ENCODE results near the gene PPP1R9B.

The PPP1R9B gene

GRCh38 chr17:50087912-50088405 is 62.5 kb downstream of the PPP1R9B start:
- no peak for DNase-seq

GRCh38 chr17:50087246-50087911 is 63.1 kb downstream of the PPP1R9B start:
- DNase-seq: peak; percentile 86
